Chondrocyte (in vitro differentiated cells): Measurements from ENCODE around the gene SLC1A1. TPM values are rescaled to one million over a fixed set of nuclear protein-coding genes. Genes with fewer than 3 reads are reported as not detected.

ENCODE experiments used
- DNase-seq: peaks from one replicate; pipeline ENCODE4 v3.0.0; 2021; ENCODE audit warnings: mixed read lengths, low spot score
- H3K27ac Mint-ChIP-seq: one replicate; pipeline ENCODE4 v1.8.0; 2021; ENCODE audit warnings: mild to moderate bottlenecking, moderate library complexity, mixed read lengths; ENCODE audit not compliant: unreplicated experiment
- H3K27me3 Mint-ChIP-seq: 2 replicates; pipeline ENCODE4 v1.8.0; 2021; ENCODE audit warnings: low read depth, mixed read lengths
- H3K36me3 Mint-ChIP-seq: 2 replicates; pipeline ENCODE4 v1.8.0; 2021; ENCODE audit warnings: low read depth, mixed read lengths
- H3K4me1 Mint-ChIP-seq: 2 replicates; pipeline ENCODE4 v1.8.0; 2021; ENCODE audit warnings: low read depth, mild to moderate bottlenecking, mixed read lengths
- H3K4me3 Mint-ChIP-seq: one replicate; pipeline ENCODE4 v1.8.0; 2021; ENCODE audit warnings: mild to moderate bottlenecking, moderate library complexity, mixed read lengths; ENCODE audit not compliant: unreplicated experiment
- H3K9me3 Mint-ChIP-seq: 2 replicates; pipeline ENCODE4 v1.8.0; 2021; ENCODE audit warnings: low read depth, mixed read lengths
- CTCF ChIP-seq: fragments of 200-600 bp; sonication (generic); IDR thresholded peaks from 2 replicates; pipeline ENCODE4 v1.5.0; 2021; ENCODE audit warnings: antibody characterized with exemption, mild to moderate bottlenecking, moderate library complexity
- total RNA-seq: library from RNA; stranded (reverse); gene quantifications from 3 replicates; pipeline ENCODE4 v1.2.1, GENCODE V29; 2021

The SLC1A1 gene
- total RNA-seq, 1 donor from 2014 or later, result 11.0 TPM

GRCh38 chr9:4615251-4615650 lies 125.0 kb downstream of the SLC1A1 start:
- Mint-ChIP-seq H3K4me1 (peaks cover 7% of the 10 kb centered on the region), H3K27me3 (no peaks in the 10 kb centered on the region), H3K9me3 (no peaks in the 10 kb centered on the region), H3K27ac (no peak overlapping the region), H3K36me3 (peaks cover 1% of the 10 kb centered on the region), H3K4me3 (no peak overlapping the region)
- DNase-seq, result no peak
- no peak for TF ChIP-seq CTCF

GRCh38 chr9:4615778-4616177 lies 125.5 kb downstream of the SLC1A1 start:
- H3K9me3 Mint-ChIP-seq, result no peaks in the 10 kb centered on the region
- no peak overlapping the region for H3K27ac Mint-ChIP-seq
- no peak for DNase-seq
- no peaks in the 10 kb centered on the region for H3K27me3 Mint-ChIP-seq
- H3K4me3 Mint-ChIP-seq, result no peak overlapping the region
- H3K4me1 Mint-ChIP-seq, result peaks cover 7% of the 10 kb centered on the region
- no peak for TF ChIP-seq CTCF
- peaks cover 1% of the 10 kb centered on the region for H3K36me3 Mint-ChIP-seq

- TF ChIP-seq CTCF, result no peak
- H3K36me3 Mint-ChIP-seq, result peaks cover 1% of the 10 kb centered on the region
- DNase-seq, result no peak
- H3K9me3 Mint-ChIP-seq, result no peaks in the 10 kb centered on the region
- no peak overlapping the region for H3K4me3 Mint-ChIP-seq
- peaks cover 16% of the 10 kb centered on the region for H3K4me1 Mint-ChIP-seq
- no peaks in the 10 kb centered on the region for H3K27me3 Mint-ChIP-seq
- H3K27ac Mint-ChIP-seq, result no peak overlapping the region
Observed at GRCh38 chr9:4617752-4618151, 127.5 kb downstream of the SLC1A1 start.

- Mint-ChIP-seq H3K4me3 (no peak overlapping the region), H3K36me3 (no peaks in the 10 kb centered on the region), H3K27me3 (no peaks in the 10 kb centered on the region), H3K9me3 (no peaks in the 10 kb centered on the region), H3K27ac (no peak overlapping the region), H3K4me1 (peaks cover 16% of the 10 kb centered on the region)
- TF ChIP-seq CTCF, result no peak
- DNase-seq, result no peak
Observed at GRCh38 chr9:4618700-4619099, 128.4 kb downstream of the SLC1A1 start.

- Mint-ChIP-seq H3K9me3 (no peaks in the 10 kb centered on the region), H3K36me3 (no peaks in the 10 kb centered on the region), H3K4me1 (peaks cover 11% of the 10 kb centered on the region), H3K4me3 (no peak overlapping the region), H3K27me3 (no peaks in the 10 kb centered on the region), H3K27ac (no peak overlapping the region)
- DNase-seq, result no peak
- no peak for TF ChIP-seq CTCF
Observed at GRCh38 chr9:4620057-4620765, 129.9 kb downstream of the SLC1A1 start.
